VCaP (cell line): ENCODE results near the gene PACSIN3.
A peak's percentile ranks its signal among the peaks of the same experiment; 100 is the strongest.

Experiments
- H3K27ac ChIP-seq: fragments of 450-650 bp; 2 replicates; pipeline ENCODE4 v1.5.1; 2017
- TF ChIP-seq, protein P1 (sequence below): fragments of 450-650 bp; conservative IDR thresholded peaks from 2 replicates; pipeline ENCODE4 v1.5.1; 2017; ENCODE audit warnings: mild to moderate bottlenecking, moderate library complexity

The PACSIN3 gene

DNA sequence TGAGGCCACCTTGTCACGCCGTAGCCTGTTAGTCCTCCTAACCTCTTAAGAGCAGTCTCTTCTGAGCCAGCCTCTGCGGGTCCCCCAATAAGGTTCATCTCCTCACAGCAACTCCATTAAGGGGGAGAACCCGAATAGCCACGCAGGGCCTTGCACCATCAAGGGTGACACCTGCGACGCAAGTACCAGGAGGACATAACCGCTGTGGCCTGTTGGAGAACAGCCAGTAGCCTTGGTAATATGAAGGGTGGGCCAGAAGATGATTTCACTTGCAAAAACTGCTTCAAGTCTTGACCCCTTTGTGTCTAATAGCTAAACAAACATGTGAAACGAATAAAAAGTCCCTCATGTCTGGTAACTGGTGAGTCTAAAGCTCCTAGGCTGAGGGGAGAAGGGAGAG lies 24.3 kb downstream of the PACSIN3 start:
- TF ChIP-seq, protein P1, sequence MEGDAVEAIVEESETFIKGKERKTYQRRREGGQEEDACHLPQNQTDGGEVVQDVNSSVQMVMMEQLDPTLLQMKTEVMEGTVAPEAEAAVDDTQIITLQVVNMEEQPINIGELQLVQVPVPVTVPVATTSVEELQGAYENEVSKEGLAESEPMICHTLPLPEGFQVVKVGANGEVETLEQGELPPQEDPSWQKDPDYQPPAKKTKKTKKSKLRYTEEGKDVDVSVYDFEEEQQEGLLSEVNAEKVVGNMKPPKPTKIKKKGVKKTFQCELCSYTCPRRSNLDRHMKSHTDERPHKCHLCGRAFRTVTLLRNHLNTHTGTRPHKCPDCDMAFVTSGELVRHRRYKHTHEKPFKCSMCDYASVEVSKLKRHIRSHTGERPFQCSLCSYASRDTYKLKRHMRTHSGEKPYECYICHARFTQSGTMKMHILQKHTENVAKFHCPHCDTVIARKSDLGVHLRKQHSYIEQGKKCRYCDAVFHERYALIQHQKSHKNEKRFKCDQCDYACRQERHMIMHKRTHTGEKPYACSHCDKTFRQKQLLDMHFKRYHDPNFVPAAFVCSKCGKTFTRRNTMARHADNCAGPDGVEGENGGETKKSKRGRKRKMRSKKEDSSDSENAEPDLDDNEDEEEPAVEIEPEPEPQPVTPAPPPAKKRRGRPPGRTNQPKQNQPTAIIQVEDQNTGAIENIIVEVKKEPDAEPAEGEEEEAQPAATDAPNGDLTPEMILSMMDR: no peak

DNA sequence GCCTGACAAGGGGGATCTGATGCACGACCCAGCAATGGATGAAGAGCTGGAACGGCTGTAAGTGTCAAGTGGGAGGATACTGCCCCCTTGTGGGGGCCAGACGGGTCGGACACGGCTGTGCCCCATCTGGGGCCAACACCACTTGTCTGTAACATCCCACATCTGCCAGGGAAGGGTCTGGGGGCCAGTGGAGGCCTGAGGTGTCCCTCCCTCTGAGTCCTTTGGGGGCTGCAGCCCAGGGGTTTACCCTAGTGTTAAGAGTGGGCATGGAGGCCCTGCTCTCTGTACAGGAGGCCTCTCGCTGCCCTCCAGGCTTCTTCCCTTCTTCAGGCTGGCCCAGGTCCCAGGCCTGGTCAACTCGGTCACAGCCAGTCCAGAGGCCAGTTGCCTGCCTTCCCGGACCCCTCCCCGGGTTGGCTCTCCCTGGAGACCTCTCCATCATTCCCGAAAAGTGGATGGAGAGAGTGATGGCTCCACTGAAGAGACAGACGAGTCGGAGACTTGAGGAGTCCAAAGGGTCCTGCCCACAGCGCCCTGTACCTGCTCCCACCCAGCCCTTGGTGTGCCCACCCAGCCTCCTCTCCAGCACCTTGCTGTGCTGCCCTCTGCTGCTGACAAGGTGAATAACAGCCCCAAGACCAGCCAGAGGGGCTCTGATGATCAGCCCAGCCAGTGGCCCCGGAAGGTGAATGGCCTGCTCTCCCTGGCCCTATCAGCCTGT lies 24.9 kb downstream of the PACSIN3 start:
- H3K27ac ChIP-seq: no peak overlapping the region
- TF ChIP-seq, protein P1: peak; percentile 76

More for the DNA sequence above, 24.3 kb downstream of the PACSIN3 start:
- no peak overlapping the region for H3K27ac ChIP-seq

DNA sequence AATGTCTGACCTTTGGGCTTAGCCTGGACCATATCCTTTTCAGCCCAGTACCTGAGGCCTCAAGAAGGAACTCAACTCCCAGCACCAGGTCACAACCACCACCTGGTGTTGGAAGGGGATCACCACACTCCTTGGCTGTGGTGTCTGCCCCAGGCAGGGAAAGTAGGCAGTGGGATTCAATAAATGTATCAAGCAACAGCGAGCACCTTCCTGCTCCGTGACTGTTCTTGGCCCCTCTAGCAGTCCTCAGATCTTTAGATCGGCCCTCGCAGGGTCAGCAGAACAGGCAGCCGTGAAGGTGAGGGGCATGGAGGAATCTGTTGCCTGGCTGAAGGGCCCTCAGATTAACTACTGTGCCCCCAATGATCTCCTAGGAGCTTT lies 25.5 kb downstream of the PACSIN3 start:
- TF ChIP-seq, protein P1: no peak
- H3K27ac ChIP-seq: no peak overlapping the region

DNA sequence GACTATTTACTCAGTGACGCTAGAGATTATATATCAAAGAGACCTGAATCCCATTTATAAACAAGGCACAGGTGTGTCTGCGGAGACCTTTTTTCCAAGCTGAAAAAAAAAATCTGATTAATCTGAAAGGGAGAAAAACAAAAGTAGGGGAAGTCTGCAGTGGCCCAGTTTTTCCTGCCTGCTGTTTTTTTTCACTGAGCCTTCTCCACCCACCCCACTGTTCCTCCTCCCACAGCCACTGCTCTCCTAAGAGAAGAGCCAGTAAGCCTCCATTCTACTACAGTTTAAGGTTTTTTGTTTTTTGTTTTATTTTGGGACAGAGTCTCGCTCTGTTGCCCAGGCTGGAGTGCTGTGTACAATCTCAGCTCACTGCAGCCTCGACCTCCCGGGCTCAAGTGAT lies 28.0 kb downstream of the PACSIN3 start:
- TF ChIP-seq, protein P1: no peak
- H3K27ac ChIP-seq: no peak overlapping the region

DNA sequence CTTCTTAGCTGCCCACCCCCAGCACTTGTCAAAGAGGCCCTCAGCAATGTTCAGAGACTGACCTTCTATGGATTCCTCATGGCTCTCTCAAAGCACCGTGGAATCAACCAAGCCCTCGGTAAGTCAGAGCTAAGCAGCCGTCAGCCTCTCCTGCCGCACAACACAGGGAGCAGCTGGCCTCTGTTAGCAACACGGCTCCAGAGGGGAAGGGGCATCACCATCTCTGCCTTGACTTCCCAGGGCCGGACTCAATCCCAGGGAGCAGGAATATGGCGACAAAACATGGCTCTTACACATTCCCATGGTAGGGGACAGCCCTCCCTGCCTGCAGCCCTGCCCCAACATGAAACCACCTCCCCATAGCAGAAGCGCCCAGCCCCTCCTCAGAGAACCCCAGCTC lies 28.4 kb downstream of the PACSIN3 start:
- H3K27ac ChIP-seq: no peak overlapping the region
- TF ChIP-seq, protein P1: no peak

DNA sequence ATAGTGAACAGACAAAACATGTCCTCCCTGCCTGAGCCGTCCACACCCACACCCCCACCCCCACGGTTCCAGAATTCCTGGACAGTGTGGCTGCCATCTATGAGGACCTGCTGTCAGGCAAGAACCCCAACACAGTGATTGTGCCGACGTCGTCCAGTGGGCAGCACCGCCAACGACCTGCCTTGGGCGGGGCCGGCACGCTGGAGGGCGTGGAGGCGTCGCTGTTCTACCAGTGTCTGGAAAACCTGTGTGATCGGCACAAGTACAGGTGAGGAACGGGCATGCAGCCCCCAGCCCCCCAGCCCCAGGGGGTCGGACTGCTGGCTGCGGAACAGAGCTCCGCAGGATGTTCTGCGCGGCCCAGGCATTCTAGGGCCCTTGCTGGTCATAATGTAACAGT lies 29.3 kb downstream of the PACSIN3 start:
- TF ChIP-seq, protein P1: no peak
- no peak overlapping the region for H3K27ac ChIP-seq

DNA sequence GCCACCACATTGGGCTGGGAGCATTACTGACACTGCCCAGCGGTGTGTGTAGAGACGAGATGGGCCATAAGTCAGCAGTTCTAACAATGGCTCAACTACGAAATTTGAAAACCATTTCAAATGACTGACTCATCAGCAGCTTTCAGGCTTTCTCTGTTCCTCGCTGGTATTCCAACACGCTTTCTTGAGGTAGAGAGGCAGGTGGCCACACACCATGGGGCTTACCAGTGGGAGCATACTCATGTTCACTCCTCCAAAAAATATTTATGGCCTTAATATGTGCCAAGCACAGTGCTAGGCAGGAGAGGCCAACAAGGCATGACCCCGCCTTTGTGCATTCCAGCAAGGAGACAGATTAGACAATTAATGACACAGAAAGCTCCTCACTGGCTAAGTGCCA lies 29.9 kb downstream of the PACSIN3 start:
- no peak overlapping the region for H3K27ac ChIP-seq
- TF ChIP-seq, protein P1: no peak
